ENCODE measurements around the gene RNF215. TPM values are rescaled to one million over a fixed set of nuclear protein-coding genes. Genes with fewer than 3 reads are reported as not detected.

The RNF215 gene
- total RNA-seq, 1 experiment from 2014 or later, result 24.0 TPM

- no peak overlapping the region for H3K4me3 ChIP-seq
- H3K27me3 ChIP-seq (ENCODE audit: insufficient read depth, low read depth), result no peaks in the 10 kb centered on the region
- no peak overlapping the region for H3K4me2 ChIP-seq
- no peaks in the 10 kb centered on the region for H3K79me2 ChIP-seq (ENCODE audit: low read depth)
- H3K4me1 ChIP-seq (replicated peaks; ENCODE audit: insufficient read depth), result no peaks in the 10 kb centered on the region
- no peak for TF ChIP-seq CTCF (conservative IDR thresholded peaks at IDR 0.05)
- TF ChIP-seq EZH2 (IDR thresholded peaks at IDR 0.05; ENCODE audit: low read depth), result no peak
- no peaks in the 10 kb centered on the region for H3K9me2 ChIP-seq (ENCODE audit: insufficient read depth)
- intact Hi-C loops (cut with micrococcal nuclease; ENCODE audit: unreplicated experiment), result no loop called here
- no peaks in the 10 kb centered on the region for H3K36me3 ChIP-seq (ENCODE audit: low read depth)
- 0 out of 2 replicates have a peak, but pooled peaks cover 5% of the 10 kb centered on the region for H4K20me1 ChIP-seq (ENCODE audit: insufficient read depth)
- no peak overlapping the region for H2AFZ ChIP-seq
- no TSS peak for BruUV-seq (replicated peaks)
- no peaks in the 10 kb centered on the region for H3F3A ChIP-seq (ENCODE audit: insufficient read depth, low read depth)
- DNase-seq, result no peak
- ChIA-PET POLR2A (ENCODE audit: unreplicated experiment) (no interaction called here), CTCF (no interaction called here)
- no peak overlapping the region for H3K27ac ChIP-seq
- H3K9me3 ChIP-seq (ENCODE audit: insufficient read depth, low read depth), result no peaks in the 10 kb centered on the region
These were observed 7.2 kb downstream of the RNF215 start for GRCh38 chr22:30380011-30380410.

- Histone ChIP-seq H3K27me3 (ENCODE audit: insufficient read depth, low read depth) (no peaks in the 10 kb centered on the region), H2AFZ (no peak overlapping the region), H3K79me2 (ENCODE audit: low read depth) (no peaks in the 10 kb centered on the region), H3K9me3 (ENCODE audit: insufficient read depth, low read depth) (no peaks in the 10 kb centered on the region), H4K20me1 (ENCODE audit: insufficient read depth) (0 out of 2 replicates have a peak, but pooled peaks cover 5% of the 10 kb centered on the region), H3K4me2 (no peak overlapping the region), H3F3A (ENCODE audit: insufficient read depth, low read depth) (no peaks in the 10 kb centered on the region; the same call in 1 of the 2 replicates), H3K27ac (no peak overlapping the region), H3K4me3 (no peak overlapping the region), H3K36me3 (ENCODE audit: low read depth) (no peaks in the 10 kb centered on the region), H3K9me2 (ENCODE audit: insufficient read depth) (no peaks in the 10 kb centered on the region), H3K4me1 (replicated peaks; ENCODE audit: insufficient read depth) (no peaks in the 10 kb centered on the region)
- BruUV-seq (replicated peaks), result no TSS peak
- ChIA-PET POLR2A (ENCODE audit: unreplicated experiment) (no interaction called here), CTCF (no interaction called here)
- DNase-seq, result no peak
- intact Hi-C loops (cut with micrococcal nuclease; ENCODE audit: unreplicated experiment), result no loop called here
- TF ChIP-seq CTCF (conservative IDR thresholded peaks at IDR 0.05), result no peak
- TF ChIP-seq EZH2 (IDR thresholded peaks at IDR 0.05; ENCODE audit: low read depth), result no peak
These were observed 11.8 kb downstream of the RNF215 start for GRCh38 chr22:30375312-30375849.

GRCh38 chr22:30373331-30374325 lies 13.6 kb downstream of the RNF215 start:
- TF ChIP-seq CTCF (conservative IDR thresholded peaks at IDR 0.05) (no peak), EZH2 (IDR thresholded peaks at IDR 0.05; ENCODE audit: low read depth) (no peak)
- DNase-seq, result no peak
- POLR2A ChIA-PET (ENCODE audit: unreplicated experiment), result no interaction called here

More at GRCh38 chr22:30373331-30374325, 13.6 kb downstream of the RNF215 start:
- BruUV-seq (replicated peaks), result no TSS peak
- Histone ChIP-seq H3K4me2 (no peak overlapping the region), H3K4me3 (no peak overlapping the region), H3K27me3 (ENCODE audit: insufficient read depth, low read depth) (no peaks in the 10 kb centered on the region), H4K20me1 (ENCODE audit: insufficient read depth) (0 out of 2 replicates have a peak, but pooled peaks cover 5% of the 10 kb centered on the region), H3K36me3 (ENCODE audit: low read depth) (no peaks in the 10 kb centered on the region), H3K9me3 (ENCODE audit: insufficient read depth, low read depth) (no peaks in the 10 kb centered on the region), H3K4me1 (replicated peaks; ENCODE audit: insufficient read depth) (no peaks in the 10 kb centered on the region), H3K9me2 (ENCODE audit: insufficient read depth) (no peaks in the 10 kb centered on the region), H3F3A (ENCODE audit: insufficient read depth, low read depth) (no peaks in the 10 kb centered on the region; the same call in 1 of the 2 replicates), H2AFZ (no peak overlapping the region), H3K27ac (no peak overlapping the region), H3K79me2 (ENCODE audit: low read depth) (no peaks in the 10 kb centered on the region)
- CTCF ChIA-PET, result no interaction called here
- intact Hi-C loops (cut with micrococcal nuclease; ENCODE audit: unreplicated experiment), result no loop called here
